NT2/D1 (cell line): ENCODE data around the gene TBC1D4.
"Not testable (repeated sequence)": the region's sequence is repeated elsewhere in the genome, so short reads cannot be mapped to it uniquely, and the experiment has no call there.

Experiments
- DNase-seq: peaks from one replicate; pipeline ENCODE4 v3.0.0-alpha.2; 2011; ENCODE audit warnings: low read depth, low spot score
- H3K27me3 ChIP-seq: 2 replicates; pipeline ENCODE4 v1.6.0; 2011; ENCODE audit warnings: mild to moderate bottlenecking; ENCODE audit not compliant: insufficient read length, insufficient read depth
- H3K36me3 ChIP-seq: 2 replicates; pipeline ENCODE4 v1.6.1; 2011; ENCODE audit warnings: mild to moderate bottlenecking, low read length, mixed read lengths; ENCODE audit not compliant: insufficient read depth, insufficient read length
- H3K4me1 ChIP-seq: 2 replicates; pipeline ENCODE4 v1.5.1; 2011; ENCODE audit not compliant: insufficient read depth, insufficient read length
- H3K4me3 ChIP-seq: 2 replicates; pipeline ENCODE4 v1.5.1; 2011; ENCODE audit warnings: low read depth; ENCODE audit not compliant: insufficient read length
- H3K9ac ChIP-seq: 2 replicates; pipeline ENCODE4 v1.6.0; 2011; ENCODE audit warnings: low read depth; ENCODE audit not compliant: insufficient read length
- H3K9me3 ChIP-seq: 2 replicates; pipeline ENCODE4 v1.5.1; 2011; ENCODE audit warnings: mild to moderate bottlenecking, low read length; ENCODE audit not compliant: insufficient read depth
- SUZ12 ChIP-seq: IDR thresholded peaks from 2 replicates; pipeline ENCODE4 v1.6.1; 2011; ENCODE audit not compliant: insufficient read length, insufficient read depth; ENCODE audit errors: extremely low read depth
- YY1 ChIP-seq: IDR thresholded peaks from 2 replicates; pipeline ENCODE4 v1.6.1; 2011; ENCODE audit not compliant: insufficient read length, insufficient read depth
- ZNF274 ChIP-seq: IDR thresholded peaks from 2 replicates; pipeline ENCODE4 v1.6.1; 2011; ENCODE audit warnings: mild to moderate bottlenecking, low read depth, low read length

TBC1D4 gene

DNA sequence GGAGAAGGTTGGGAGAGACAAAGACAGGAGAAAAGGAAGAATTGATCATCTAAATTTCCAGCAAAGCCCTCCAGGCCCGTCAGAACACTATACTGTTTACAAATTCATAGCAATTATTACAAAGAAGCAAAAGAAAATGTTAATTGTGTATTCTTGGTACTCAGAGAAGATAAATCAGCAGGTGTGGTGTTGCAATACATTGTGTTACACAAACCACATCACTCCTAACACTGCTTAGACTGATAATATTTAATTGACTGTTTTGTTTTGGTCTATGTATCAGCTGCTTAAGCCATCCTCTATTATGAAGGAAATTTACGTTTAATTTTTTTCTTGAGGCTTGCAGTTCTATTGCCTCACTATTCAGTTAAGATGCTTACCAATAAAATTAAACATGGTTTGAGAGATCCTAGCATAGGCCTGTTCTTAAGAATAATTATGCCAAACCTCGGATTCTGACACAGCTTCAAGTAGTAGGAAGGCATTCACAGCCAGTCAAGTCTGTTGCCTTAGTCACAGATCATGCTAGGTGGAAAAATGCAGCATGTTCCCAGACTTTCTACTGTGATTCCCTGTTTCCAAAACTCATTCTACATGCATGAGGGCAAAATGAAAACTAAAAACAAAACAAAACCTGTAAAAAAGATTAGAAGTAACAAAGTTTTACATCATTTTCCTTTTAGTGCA, 129.2 kb downstream of the TBC1D4 start:
- no peak for DNase-seq
- Histone ChIP-seq H3K27me3 (no peaks in the 10 kb centered on the region), H3K36me3 (peaks cover 10% of the 10 kb centered on the region), H3K4me3 (no peak overlapping the region), H3K4me1 (no peaks in the 10 kb centered on the region), H3K9me3 (no peaks in the 10 kb centered on the region; the same call in 1 of the 2 replicates), H3K9ac (no peak overlapping the region)
- no peak for TF ChIP-seq SUZ12

- H3K4me1 ChIP-seq, DNase-seq, H3K4me3 ChIP-seq, H3K9me3 ChIP-seq, H3K27me3 ChIP-seq, H3K9ac ChIP-seq: not testable (repeated sequence)
- H3K36me3 ChIP-seq, result peaks cover 10% of the 10 kb centered on the region
These were observed 130.4 kb downstream of the TBC1D4 start for GRCh38 chr13:75351538-75351937.

DNA sequence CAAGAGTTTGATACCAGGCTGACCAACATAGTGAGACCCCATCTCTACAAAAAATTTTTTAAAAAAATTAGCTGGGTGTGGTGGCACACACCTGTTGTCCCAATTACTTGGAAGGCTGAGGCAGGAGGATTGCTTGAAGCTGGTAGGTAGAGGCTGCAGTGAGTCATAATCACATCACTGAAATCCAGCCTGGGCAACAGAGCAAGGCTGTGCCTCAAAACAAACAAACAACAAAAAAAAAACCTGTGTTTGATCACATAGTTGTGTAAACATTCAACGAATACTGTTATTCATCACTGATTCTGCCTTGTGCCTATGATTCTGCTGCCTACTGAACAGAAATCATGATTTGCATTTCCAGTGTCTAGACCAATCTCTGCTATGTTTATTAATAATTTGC, 134.0 kb downstream of the TBC1D4 start:
- no peak for TF ChIP-seq YY1
- no peak for TF ChIP-seq ZNF274
- no peak for TF ChIP-seq SUZ12
- H3K4me3 ChIP-seq, result no peak overlapping the region
- no peak overlapping the region for H3K9ac ChIP-seq
- no peaks in the 10 kb centered on the region for H3K27me3 ChIP-seq
- no peaks in the 10 kb centered on the region for H3K9me3 ChIP-seq
- H3K36me3 ChIP-seq, result peaks cover 3% of the 10 kb centered on the region
- H3K4me1 ChIP-seq, result no peaks in the 10 kb centered on the region
- DNase-seq, result no peak

DNA sequence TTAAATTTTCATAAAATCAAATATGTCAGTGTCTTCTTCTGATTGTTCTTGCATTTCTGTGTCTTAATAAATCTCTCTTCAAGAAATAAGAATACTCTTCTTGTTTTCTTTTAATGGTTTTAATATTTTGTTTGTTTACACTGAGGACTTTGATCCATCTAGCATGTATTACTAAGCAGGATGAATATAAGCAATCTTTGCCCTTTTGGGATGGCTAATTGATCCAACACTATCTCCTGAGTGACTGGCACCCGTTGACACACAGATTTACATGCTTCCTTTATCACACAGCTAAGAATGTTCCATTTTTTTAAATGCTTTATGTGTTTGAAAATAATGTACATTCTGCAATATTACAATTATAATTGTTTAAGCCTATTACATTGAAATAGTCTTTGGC, 134.5 kb downstream of the TBC1D4 start:
- TF ChIP-seq ZNF274 (no peak), SUZ12 (no peak), YY1 (no peak)
- no peak overlapping the region for H3K9ac ChIP-seq
- DNase-seq, result no peak
- no peaks in the 10 kb centered on the region for H3K4me1 ChIP-seq
- no peaks in the 10 kb centered on the region for H3K9me3 ChIP-seq
- H3K4me3 ChIP-seq, result no peak overlapping the region
- no peaks in the 10 kb centered on the region for H3K27me3 ChIP-seq
- peaks cover 3% of the 10 kb centered on the region for H3K36me3 ChIP-seq

DNA sequence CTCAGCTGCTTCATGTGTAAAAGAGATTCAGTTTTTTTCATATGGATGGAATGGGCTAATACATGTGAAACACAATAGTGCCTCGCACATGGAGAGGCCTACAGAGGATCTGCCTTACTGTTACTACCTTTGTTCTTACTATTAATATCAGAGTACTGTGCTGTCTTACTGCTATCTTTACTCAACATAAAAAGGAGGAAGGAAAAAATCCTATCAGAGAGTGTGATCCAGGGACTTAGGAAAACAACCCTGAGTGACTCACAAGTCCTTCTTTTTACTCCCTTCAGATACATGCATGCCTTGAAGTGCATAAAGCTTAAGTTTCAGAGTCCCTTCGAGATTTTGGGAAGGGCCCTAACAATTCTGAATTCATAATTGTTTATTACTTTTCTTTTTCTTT, 136.8 kb downstream of the TBC1D4 start:
- H3K4me3 ChIP-seq, result no peak overlapping the region
- DNase-seq, result no peak
- no peak overlapping the region for H3K9ac ChIP-seq
- TF ChIP-seq ZNF274 (no peak), YY1 (no peak), SUZ12 (no peak)
- H3K9me3 ChIP-seq, result no peaks in the 10 kb centered on the region
- H3K27me3 ChIP-seq, result no peaks in the 10 kb centered on the region
- H3K4me1 ChIP-seq, result no peaks in the 10 kb centered on the region
- H3K36me3 ChIP-seq, result no peaks in the 10 kb centered on the region

DNA sequence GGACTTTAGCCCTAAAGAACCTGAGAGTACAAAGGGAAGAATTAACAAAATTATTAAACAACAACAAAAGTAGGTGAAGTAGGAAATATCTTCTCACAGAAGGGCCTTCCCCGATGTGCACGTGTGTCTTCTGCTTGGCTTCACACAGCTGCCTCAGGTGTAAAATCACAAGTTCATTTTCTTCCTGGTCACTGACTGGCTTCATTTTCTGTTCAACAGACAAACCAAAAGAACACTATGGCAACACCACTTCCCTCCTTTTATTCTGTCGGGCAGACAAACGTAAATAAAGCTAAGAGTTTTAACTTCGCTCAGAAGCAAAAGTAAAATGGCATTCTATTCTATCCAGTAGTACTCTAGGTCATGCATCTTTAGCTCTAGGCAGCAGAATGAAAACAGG, 140.9 kb downstream of the TBC1D4 start:
- no peak for DNase-seq
- no peaks in the 10 kb centered on the region for H3K36me3 ChIP-seq
- no peaks in the 10 kb centered on the region for H3K9me3 ChIP-seq
- no peak for TF ChIP-seq ZNF274
- TF ChIP-seq SUZ12, result no peak
- no peak for TF ChIP-seq YY1
- no peak overlapping the region for H3K9ac ChIP-seq
- no peaks in the 10 kb centered on the region for H3K27me3 ChIP-seq
- no peak overlapping the region for H3K4me3 ChIP-seq
- H3K4me1 ChIP-seq, result no peaks in the 10 kb centered on the region

DNA sequence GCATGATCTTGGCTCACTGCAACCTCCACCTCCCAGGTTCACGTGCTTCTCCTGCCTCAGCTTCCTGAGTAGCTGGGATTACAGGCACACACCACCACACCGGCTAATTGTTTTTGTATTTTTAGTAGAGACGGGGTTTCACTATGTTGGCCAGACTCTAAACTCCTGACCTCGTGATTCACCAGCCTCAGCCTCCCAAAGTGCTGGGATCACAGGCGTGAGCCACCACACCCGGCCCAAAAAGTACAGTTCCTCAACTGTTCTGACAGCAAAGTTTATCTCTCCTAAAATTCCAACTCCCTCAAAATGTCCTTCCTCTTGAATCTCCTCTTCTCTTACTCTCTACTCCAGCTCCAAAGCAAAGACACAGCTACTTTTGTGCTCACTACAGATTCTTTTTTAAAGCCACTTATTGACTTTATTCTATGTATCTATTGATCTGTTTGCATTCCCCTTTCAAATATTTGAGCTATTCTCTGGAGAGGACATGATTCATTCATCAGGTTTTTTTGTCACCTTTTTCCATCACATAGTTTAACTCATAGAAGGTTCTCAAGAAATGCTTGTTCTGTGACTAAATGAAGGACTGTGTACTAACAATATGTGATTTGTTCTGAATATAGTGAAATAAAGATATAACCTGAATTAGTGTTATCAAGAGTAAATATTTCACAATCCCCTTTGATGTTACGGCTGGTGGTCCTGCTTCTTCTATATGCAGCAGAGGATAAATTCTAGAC, 142.2 kb downstream of the TBC1D4 start:
- Histone ChIP-seq H3K4me3 (no peak overlapping the region), H3K4me1 (no peaks in the 10 kb centered on the region), H3K36me3 (peaks cover 5% of the 10 kb centered on the region), H3K9ac (no peak overlapping the region), H3K27me3 (no peaks in the 10 kb centered on the region), H3K9me3 (no peaks in the 10 kb centered on the region)
- TF ChIP-seq ZNF274 (no peak), YY1 (no peak)
- no peak for DNase-seq
